K562 (cell line): ENCODE results near the gene CCP110.

Source experiments
- CBFB ChIP-seq: sonication (generic); formaldehyde crosslinking; IDR thresholded peaks from 2 replicates; pipeline ENCODE4 v1.4.0; 2020; ENCODE audit warnings: mild to moderate bottlenecking, missing genetic modification reagents
- ETV6 ChIP-seq, 3 experiments: fragments of 150-350 bp in 1 of 3; sonication (generic) in 1 of 3; formaldehyde crosslinking in 1 of 3; IDR thresholded peaks; 2 replicates each; pipeline versions ENCODE4 v1.6.1 to v1.8.0; 2014 to 2022; ENCODE audit warnings: borderline replicate concordance in 2 of 3, low read depth in 2 of 3, antibody characterized with exemption in 1 of 3, low read length in 1 of 3, mild to moderate bottlenecking in 1 of 3, missing genetic modification reagents in 1 of 3
- JUN ChIP-seq, 2 experiments: sonication (generic) in 1 of 2; formaldehyde crosslinking in 1 of 2; IDR thresholded peaks; 2 replicates each; pipeline versions ENCODE4 v1.6.1 to v1.8.0; 2012 to 2022; ENCODE audit warnings: borderline replicate concordance in 2 of 2, mild to moderate bottlenecking in 2 of 2, improper control_type of control experiment in 1 of 2, low read depth in 1 of 2, low read length in 1 of 2, missing genetic modification reagents in 1 of 2
- MYC ChIP-seq, 2 experiments: fragments of 250-450 bp in 1 of 2; sonication (Bioruptor Pico) in 1 of 2; IDR thresholded peaks; 2 replicates each; pipeline versions ENCODE4 v1.5.1 to v1.6.1; 2012 to 2021; ENCODE audit warnings: low read depth in 2 of 2, borderline replicate concordance in 1 of 2, improper control_type of control experiment in 1 of 2, low read length in 1 of 2, mild to moderate bottlenecking in 1 of 2, moderate library complexity in 1 of 2
- NBN ChIP-seq: fragments of 450-650 bp; IDR thresholded peaks from 2 replicates; pipeline ENCODE4 v1.6.1; 2016; ENCODE audit warnings: low read depth, mild to moderate bottlenecking
- NR2F6 ChIP-seq: fragments of 450-650 bp; formaldehyde crosslinking; IDR thresholded peaks from 2 replicates; pipeline ENCODE4 v1.4.0; 2020; ENCODE audit warnings: mild to moderate bottlenecking
- SMARCB1 ChIP-seq: IDR thresholded peaks from 2 replicates; pipeline ENCODE4 v1.6.1; 2011; ENCODE audit warnings: improper control_type of control experiment, low read depth; ENCODE audit not compliant: insufficient read length
- SPI1 ChIP-seq: IDR thresholded peaks from 2 replicates; pipeline ENCODE4 v1.6.1; 2011; ENCODE audit warnings: low read depth, low read length, control low read depth, borderline replicate concordance
- TF ChIP-seq, protein P1 (sequence below), 2 experiments: fragments of 450-650 bp; formaldehyde crosslinking in 1 of 2; IDR thresholded peaks; 2 replicates each; pipeline versions ENCODE4 v1.4.0 to v1.6.1; 2014 to 2020; ENCODE audit warnings: mild to moderate bottlenecking in 2 of 2, borderline replicate concordance in 1 of 2, low read depth in 1 of 2
- TF ChIP-seq, protein P2 (sequence below): sonication (generic); formaldehyde crosslinking; IDR thresholded peaks from 2 replicates; pipeline ENCODE4 v1.9.0; 2022; ENCODE audit warnings: mild to moderate bottlenecking, missing genetic modification reagents
- TF ChIP-seq, protein P3 (sequence below): fragments of 450-650 bp; IDR thresholded peaks from 2 replicates; pipeline ENCODE4 v1.7.1; 2018; ENCODE audit warnings: mild to moderate bottlenecking, low read depth; ENCODE audit not compliant: partially characterized antibody
- TF ChIP-seq, protein P4 (sequence below), 2 experiments: fragments of 450-650 bp in 1 of 2; sonication (generic) in 1 of 2; formaldehyde crosslinking; conservative IDR thresholded peaks; 2 replicates each; pipeline versions ENCODE4 v1.4.0 to v1.8.1; 2020 to 2022; ENCODE audit warnings: mild to moderate bottlenecking in 1 of 2, missing genetic modification reagents in 1 of 2
- TF ChIP-seq, protein P5 (sequence below), 2 experiments: fragments of 450-650 bp in 1 of 2; sonication (generic) in 1 of 2; formaldehyde crosslinking in 1 of 2; IDR thresholded peaks in 1 of 2; conservative IDR thresholded peaks in 1 of 2; 2 replicates each; pipeline versions ENCODE4 v1.6.1 to v1.8.1; 2016 to 2023; ENCODE audit warnings: mild to moderate bottlenecking in 2 of 2, moderate library complexity in 2 of 2, inconsistent platforms in 1 of 2, missing genetic modification reagents in 1 of 2

DNA sequence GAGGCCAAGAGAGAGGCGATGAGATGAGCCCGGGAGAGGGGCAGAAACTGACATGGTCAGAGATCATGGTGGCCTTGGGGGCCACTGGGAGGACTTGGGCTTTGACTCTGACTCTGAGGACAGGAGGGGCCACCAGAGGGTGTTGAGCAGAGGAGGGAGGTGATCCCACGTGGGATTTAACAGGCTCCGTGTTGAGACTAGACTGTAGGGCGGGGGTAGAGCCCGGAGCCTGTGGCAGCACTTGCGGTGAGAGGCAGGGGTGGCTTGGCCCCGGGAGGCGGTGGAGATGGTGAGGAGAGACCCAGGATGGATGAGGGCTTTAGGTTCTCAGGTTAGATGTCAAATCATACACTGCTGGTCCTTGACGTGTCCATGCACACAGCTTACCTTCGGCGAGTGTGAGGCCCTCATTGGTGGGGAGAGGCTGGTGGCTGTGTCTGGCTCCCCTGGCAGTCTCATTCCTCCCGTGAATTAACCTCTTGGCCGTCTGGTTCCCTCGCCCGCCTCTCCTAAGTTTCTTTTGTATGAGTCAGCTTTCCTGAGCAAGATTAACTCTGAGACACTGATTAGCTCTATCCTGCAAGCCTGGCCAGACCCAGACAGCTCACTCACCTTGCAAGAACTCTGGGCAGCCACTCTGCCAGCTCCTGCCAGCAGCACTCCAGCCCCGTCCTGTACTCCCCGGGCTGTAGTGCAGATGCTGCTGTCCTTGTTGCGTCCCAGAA is 71.5 kb downstream of the CCP110 start:
- no peak for TF ChIP-seq JUN (IDR thresholded peaks at IDR 0.05; ENCODE audit: borderline replicate concordance, low read depth, low read length)
- TF ChIP-seq JUN (CRISPR knock-in tag; IDR thresholded peaks at IDR 0.05; ENCODE audit: borderline replicate concordance): no peak
- TF ChIP-seq NBN: no peak
- TF ChIP-seq, protein P1, sequence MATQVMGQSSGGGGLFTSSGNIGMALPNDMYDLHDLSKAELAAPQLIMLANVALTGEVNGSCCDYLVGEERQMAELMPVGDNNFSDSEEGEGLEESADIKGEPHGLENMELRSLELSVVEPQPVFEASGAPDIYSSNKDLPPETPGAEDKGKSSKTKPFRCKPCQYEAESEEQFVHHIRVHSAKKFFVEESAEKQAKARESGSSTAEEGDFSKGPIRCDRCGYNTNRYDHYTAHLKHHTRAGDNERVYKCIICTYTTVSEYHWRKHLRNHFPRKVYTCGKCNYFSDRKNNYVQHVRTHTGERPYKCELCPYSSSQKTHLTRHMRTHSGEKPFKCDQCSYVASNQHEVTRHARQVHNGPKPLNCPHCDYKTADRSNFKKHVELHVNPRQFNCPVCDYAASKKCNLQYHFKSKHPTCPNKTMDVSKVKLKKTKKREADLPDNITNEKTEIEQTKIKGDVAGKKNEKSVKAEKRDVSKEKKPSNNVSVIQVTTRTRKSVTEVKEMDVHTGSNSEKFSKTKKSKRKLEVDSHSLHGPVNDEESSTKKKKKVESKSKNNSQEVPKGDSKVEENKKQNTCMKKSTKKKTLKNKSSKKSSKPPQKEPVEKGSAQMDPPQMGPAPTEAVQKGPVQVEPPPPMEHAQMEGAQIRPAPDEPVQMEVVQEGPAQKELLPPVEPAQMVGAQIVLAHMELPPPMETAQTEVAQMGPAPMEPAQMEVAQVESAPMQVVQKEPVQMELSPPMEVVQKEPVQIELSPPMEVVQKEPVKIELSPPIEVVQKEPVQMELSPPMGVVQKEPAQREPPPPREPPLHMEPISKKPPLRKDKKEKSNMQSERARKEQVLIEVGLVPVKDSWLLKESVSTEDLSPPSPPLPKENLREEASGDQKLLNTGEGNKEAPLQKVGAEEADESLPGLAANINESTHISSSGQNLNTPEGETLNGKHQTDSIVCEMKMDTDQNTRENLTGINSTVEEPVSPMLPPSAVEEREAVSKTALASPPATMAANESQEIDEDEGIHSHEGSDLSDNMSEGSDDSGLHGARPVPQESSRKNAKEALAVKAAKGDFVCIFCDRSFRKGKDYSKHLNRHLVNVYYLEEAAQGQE (IDR thresholded peaks at IDR 0.05; ENCODE audit: borderline replicate concordance): no peak
- TF ChIP-seq, protein P1 (CRISPR knock-in tag; IDR thresholded peaks at IDR 0.05; ENCODE audit: low read depth): no peak
- no peak for TF ChIP-seq MYC (IDR thresholded peaks at IDR 0.05; ENCODE audit: low read depth, low read length)
- TF ChIP-seq MYC (CRISPR knock-in tag; IDR thresholded peaks at IDR 0.05; ENCODE audit: borderline replicate concordance, low read depth): no peak
- no peak for TF ChIP-seq SPI1
- no peak for TF ChIP-seq ETV6 (IDR thresholded peaks at IDR 0.05; ENCODE audit: borderline replicate concordance in 1 of 2, low read depth in 2 of 2, low read length in 1 of 2)
- no peak for TF ChIP-seq ETV6 (CRISPR knock-in tag; IDR thresholded peaks at IDR 0.05; ENCODE audit: borderline replicate concordance)
- TF ChIP-seq, protein P2, sequence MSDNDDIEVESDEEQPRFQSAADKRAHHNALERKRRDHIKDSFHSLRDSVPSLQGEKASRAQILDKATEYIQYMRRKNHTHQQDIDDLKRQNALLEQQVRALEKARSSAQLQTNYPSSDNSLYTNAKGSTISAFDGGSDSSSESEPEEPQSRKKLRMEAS (CRISPR knock-in tag): no peak
- no peak for TF ChIP-seq NR2F6
- TF ChIP-seq, protein P3, sequence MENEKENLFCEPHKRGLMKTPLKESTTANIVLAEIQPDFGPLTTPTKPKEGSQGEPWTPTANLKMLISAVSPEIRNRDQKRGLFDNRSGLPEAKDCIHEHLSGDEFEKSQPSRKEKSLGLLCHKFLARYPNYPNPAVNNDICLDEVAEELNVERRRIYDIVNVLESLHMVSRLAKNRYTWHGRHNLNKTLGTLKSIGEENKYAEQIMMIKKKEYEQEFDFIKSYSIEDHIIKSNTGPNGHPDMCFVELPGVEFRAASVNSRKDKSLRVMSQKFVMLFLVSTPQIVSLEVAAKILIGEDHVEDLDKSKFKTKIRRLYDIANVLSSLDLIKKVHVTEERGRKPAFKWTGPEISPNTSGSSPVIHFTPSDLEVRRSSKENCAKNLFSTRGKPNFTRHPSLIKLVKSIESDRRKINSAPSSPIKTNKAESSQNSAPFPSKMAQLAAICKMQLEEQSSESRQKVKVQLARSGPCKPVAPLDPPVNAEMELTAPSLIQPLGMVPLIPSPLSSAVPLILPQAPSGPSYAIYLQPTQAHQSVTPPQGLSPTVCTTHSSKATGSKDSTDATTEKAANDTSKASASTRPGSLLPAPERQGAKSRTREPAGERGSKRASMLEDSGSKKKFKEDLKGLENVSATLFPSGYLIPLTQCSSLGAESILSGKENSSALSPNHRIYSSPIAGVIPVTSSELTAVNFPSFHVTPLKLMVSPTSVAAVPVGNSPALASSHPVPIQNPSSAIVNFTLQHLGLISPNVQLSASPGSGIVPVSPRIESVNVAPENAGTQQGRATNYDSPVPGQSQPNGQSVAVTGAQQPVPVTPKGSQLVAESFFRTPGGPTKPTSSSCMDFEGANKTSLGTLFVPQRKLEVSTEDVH: no peak
- TF ChIP-seq SMARCB1: no peak
- TF ChIP-seq, protein P4, sequence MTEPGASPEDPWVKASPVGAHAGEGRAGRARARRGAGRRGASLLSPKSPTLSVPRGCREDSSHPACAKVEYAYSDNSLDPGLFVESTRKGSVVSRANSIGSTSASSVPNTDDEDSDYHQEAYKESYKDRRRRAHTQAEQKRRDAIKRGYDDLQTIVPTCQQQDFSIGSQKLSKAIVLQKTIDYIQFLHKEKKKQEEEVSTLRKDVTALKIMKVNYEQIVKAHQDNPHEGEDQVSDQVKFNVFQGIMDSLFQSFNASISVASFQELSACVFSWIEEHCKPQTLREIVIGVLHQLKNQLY (CRISPR knock-in tag; conservative IDR thresholded peaks at IDR 0.05): no peak
- TF ChIP-seq, protein P5, sequence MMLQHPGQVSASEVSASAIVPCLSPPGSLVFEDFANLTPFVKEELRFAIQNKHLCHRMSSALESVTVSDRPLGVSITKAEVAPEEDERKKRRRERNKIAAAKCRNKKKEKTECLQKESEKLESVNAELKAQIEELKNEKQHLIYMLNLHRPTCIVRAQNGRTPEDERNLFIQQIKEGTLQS (IDR thresholded peaks at IDR 0.05): no peak
- TF ChIP-seq, protein P5 (CRISPR knock-in tag; conservative IDR thresholded peaks at IDR 0.05): no peak
- TF ChIP-seq CBFB (CRISPR knock-in tag): no peak
